Activated CD4-positive, alpha-beta T cell treated with anti-CD3 and anti-CD28 coated beads, Interleukin-10, Interleukin-2, amounts not matched to agents 100 ng/mL and 50 ng/mL, durations not matched to agents 16 hours and 8 hours (primary cell): Measurements from ENCODE around the gene MED25.
"Not testable (repeated sequence)": the region's sequence is repeated elsewhere in the genome, so short reads cannot be mapped to it uniquely, and the experiment has no call there.

ENCODE experiments used
- DNase-seq: peaks from one replicate; pipeline ENCODE4 v3.0.0-alpha.2; 2020

Gene MED25

GRCh38 chr19:49818649-49819370 lies 721 bp downstream of the MED25 start:
- no peak for DNase-seq

GRCh38 chr19:49819452-49820115 lies 1.5 kb downstream of the MED25 start:
- DNase-seq: not testable (repeated sequence)

GRCh38 chr19:49820125-49820524 lies 2.0 kb downstream of the MED25 start:
- DNase-seq: no peak

- DNase-seq: no peak
These were observed 5.4 kb downstream of the MED25 start for GRCh38 chr19:49823472-49823871.

- no peak for DNase-seq
These were observed 6.6 kb downstream of the MED25 start for GRCh38 chr19:49824662-49825061.

- DNase-seq: no peak
These were observed 8.9 kb downstream of the MED25 start for GRCh38 chr19:49827034-49827433.

GRCh38 chr19:49829200-49829599 lies 11.1 kb downstream of the MED25 start:
- DNase-seq: no peak

GRCh38 chr19:49829721-49830120 lies 11.6 kb downstream of the MED25 start:
- no peak for DNase-seq

- DNase-seq: no peak
These were observed 12.7 kb downstream of the MED25 start for GRCh38 chr19:49830766-49831165.

- DNase-seq: no peak
These were observed 13.5 kb downstream of the MED25 start for GRCh38 chr19:49831592-49831991.

GRCh38 chr19:49832556-49832955 lies 14.5 kb downstream of the MED25 start:
- DNase-seq: no peak

- no peak for DNase-seq
These were observed 15.5 kb downstream of the MED25 start for GRCh38 chr19:49833599-49833998.

- no peak for DNase-seq
These were observed 17.5 kb downstream of the MED25 start for GRCh38 chr19:49835562-49835961.

GRCh38 chr19:49836176-49837008 lies 18.3 kb downstream of the MED25 start:
- no peak for DNase-seq

- DNase-seq: no peak
These were observed 18.9 kb downstream of the MED25 start for GRCh38 chr19:49837009-49837310.

- DNase-seq: no peak
These were observed 19.3 kb downstream of the MED25 start for GRCh38 chr19:49837425-49837824.

GRCh38 chr19:49838885-49839588 lies 20.9 kb downstream of the MED25 start:
- no peak for DNase-seq

GRCh38 chr19:49839713-49840112 lies 21.6 kb downstream of the MED25 start:
- no peak for DNase-seq

- DNase-seq: no peak
These were observed 22.2 kb downstream of the MED25 start for GRCh38 chr19:49840321-49840720.

GRCh38 chr19:49840736-49841249 lies 22.7 kb downstream of the MED25 start:
- DNase-seq: no peak

- no peak for DNase-seq
These were observed 25.2 kb downstream of the MED25 start for GRCh38 chr19:49843265-49843664.

- no peak for DNase-seq
These were observed 26.3 kb downstream of the MED25 start for GRCh38 chr19:49844138-49845095.
